HepG2 (cell line): ENCODE results near the gene KRT16. TPM values are rescaled to one million over a fixed set of nuclear protein-coding genes. Genes with fewer than 3 reads are reported as not detected.

Experiments
- ATF5 ChIP-seq: sonication (generic); formaldehyde crosslinking; IDR thresholded peaks from 2 replicates; pipeline ENCODE4 v1.4.0; 2020; ENCODE audit warnings: mild to moderate bottlenecking, low read depth, missing genetic modification reagents
- BATF2 ChIP-seq: sonication (generic); formaldehyde crosslinking; IDR thresholded peaks from 2 replicates; pipeline ENCODE4 v1.8.0; 2022; ENCODE audit warnings: mild to moderate bottlenecking, missing genetic modification reagents, moderate library complexity
- CENPX ChIP-seq: sonication (generic); formaldehyde crosslinking; IDR thresholded peaks from 2 replicates; pipeline ENCODE4 v1.9.0; 2021; ENCODE audit warnings: mild to moderate bottlenecking, missing genetic modification reagents, moderate library complexity
- CTCF ChIP-seq: sonication (generic); formaldehyde crosslinking; IDR thresholded peaks from 2 replicates; pipeline ENCODE4 v1.5.0; 2020; ENCODE audit warnings: mild to moderate bottlenecking, missing genetic modification reagents, moderate library complexity
- ELK4 ChIP-seq: sonication (generic); formaldehyde crosslinking; IDR thresholded peaks from 2 replicates; pipeline ENCODE4 v1.9.0; 2021; ENCODE audit warnings: missing genetic modification reagents, borderline replicate concordance
- HOXD1 ChIP-seq: sonication (generic); formaldehyde crosslinking; IDR thresholded peaks from 2 replicates; pipeline ENCODE4 v1.5.0; 2020; ENCODE audit warnings: missing genetic modification reagents
- KAT7 ChIP-seq: IDR thresholded peaks from 2 replicates; pipeline ENCODE4 v1.6.1; 2018; ENCODE audit warnings: borderline replicate concordance, missing compliant biosample characterization
- KAT8 ChIP-seq: IDR thresholded peaks from 2 replicates; pipeline ENCODE4 v1.6.1; 2016; ENCODE audit warnings: missing genetic modification reagents, missing compliant biosample characterization
- KDM3A ChIP-seq: IDR thresholded peaks from 2 replicates; pipeline ENCODE4 v1.6.1; 2018; ENCODE audit warnings: low read depth, missing compliant biosample characterization
- KLF13 ChIP-seq: sonication (generic); formaldehyde crosslinking; IDR thresholded peaks from 2 replicates; pipeline ENCODE4 v1.4.0; 2020; ENCODE audit warnings: mild to moderate bottlenecking, missing genetic modification reagents
- MAFF ChIP-seq: IDR thresholded peaks from 2 replicates; pipeline ENCODE4 v1.6.1; 2011; ENCODE audit warnings: low read depth, low read length, improper control_type of control experiment
- MEIS1 ChIP-seq: sonication (generic); formaldehyde crosslinking; IDR thresholded peaks from 2 replicates; pipeline ENCODE4 v1.9.0; 2021; ENCODE audit warnings: mild to moderate bottlenecking, missing genetic modification reagents, moderate library complexity, borderline replicate concordance
- PBX2 ChIP-seq: IDR thresholded peaks from 2 replicates; pipeline ENCODE4 v1.6.1; 2016; ENCODE audit warnings: control low read depth
- PRDM10 ChIP-seq: sonication (generic); formaldehyde crosslinking; IDR thresholded peaks from 2 replicates; pipeline ENCODE4 v1.4.0; 2020; ENCODE audit warnings: low read depth, missing genetic modification reagents
- RFX3 ChIP-seq: IDR thresholded peaks from 2 replicates; pipeline ENCODE4 v1.6.1; 2016; ENCODE audit warnings: missing biosample characterization, missing genetic modification reagents
- RXRA ChIP-seq: sonication (generic); formaldehyde crosslinking; IDR thresholded peaks from 2 replicates; pipeline ENCODE4 v1.5.1; 2020; ENCODE audit warnings: missing genetic modification reagents
- SSRP1 ChIP-seq: IDR thresholded peaks from 2 replicates; pipeline ENCODE4 v1.6.1; 2016; ENCODE audit warnings: control low read depth
- XRCC5 ChIP-seq: fragments of 200-400 bp; formaldehyde crosslinking; optimal IDR thresholded peaks from 2 replicates; pipeline ENCODE3; 2017; ENCODE audit warnings: mild to moderate bottlenecking, low read length
- ZFP41 ChIP-seq: sonication (generic); formaldehyde crosslinking; IDR thresholded peaks from 2 replicates; pipeline ENCODE4 v1.4.0; 2020; ENCODE audit warnings: mild to moderate bottlenecking, missing genetic modification reagents, borderline replicate concordance
- ZNF605 ChIP-seq: sonication (generic); formaldehyde crosslinking; IDR thresholded peaks from 2 replicates; pipeline ENCODE4 v1.8.0; 2022; ENCODE audit warnings: mild to moderate bottlenecking, missing genetic modification reagents
- ZNF703 ChIP-seq: sonication (generic); formaldehyde crosslinking; IDR thresholded peaks from 2 replicates; pipeline ENCODE4 v1.5.1; 2020; ENCODE audit warnings: missing genetic modification reagents, mild to moderate bottlenecking, moderate library complexity, borderline replicate concordance
- ZNF781 ChIP-seq: sonication (generic); formaldehyde crosslinking; IDR thresholded peaks from 2 replicates; pipeline ENCODE4 v1.5.1; 2020; ENCODE audit warnings: borderline replicate concordance, mild to moderate bottlenecking, missing genetic modification reagents; ENCODE audit errors: not compliant biosample characterization
- ZNF816 ChIP-seq: sonication (generic); formaldehyde crosslinking; IDR thresholded peaks from 2 replicates; pipeline ENCODE4 v1.8.0; 2022; ENCODE audit warnings: missing genetic modification reagents, mild to moderate bottlenecking, borderline replicate concordance
- polyA plus RNA-seq, 8 experiments: library from polyadenylated mRNA; depleted of rRNA in 3 of 8; stranded (reverse) in 7 of 8; unstranded in 1 of 8; fragments of >200 nt; fragmentation: Illumina TruSeq in 4 of 8; extraction: Trizol in 4 of 8; gene quantifications; 2 replicates each; pipeline versions ENCODE4 v1.2.1 to v1.2.3, GENCODE V29; 2011 to 2016; ENCODE audit warnings: low read depth in 4 of 8, missing spikeins in 1 of 8, mixed read lengths in 1 of 8; ENCODE audit not compliant: insufficient read depth in 1 of 8
- total RNA-seq, 5 experiments: library from RNA; depleted of rRNA; stranded (reverse); fragments of >200 nt; fragmentation: Illumina TruSeq; extraction: Trizol; gene quantifications; 2 replicates each; pipeline ENCODE4 v1.2.3, GENCODE V29; 2016; ENCODE audit warnings: low read depth in 1 of 5

The KRT16 gene
- total and polyA plus RNA-seq, 2 of the 13 experiments (the other 11 are each of a cell fraction or from before 2014, with no cell fraction given) = not detected

- TF ChIP-seq HOXD1 (CRISPR knock-in tag) (no peak), CTCF (peak; percentile 98), SSRP1 (CRISPR knock-in tag) (no peak), KLF13 (CRISPR knock-in tag) (no peak), MEIS1 (CRISPR knock-in tag) (peak; percentile 40; the same call in 1 of the 2 replicates), ZNF816 (CRISPR knock-in tag) (no peak), PBX2 (CRISPR knock-in tag) (no peak), ZNF781 (CRISPR knock-in tag) (no peak), ELK4 (no peak), KAT8 (CRISPR knock-in tag) (peak; percentile 48), ZNF703 (no peak), KDM3A (CRISPR knock-in tag) (no peak), XRCC5 (peak; percentile 92), BATF2 (CRISPR knock-in tag) (no peak), ATF5 (CRISPR knock-in tag) (no peak), MAFF (no peak), RFX3 (CRISPR knock-in tag) (no peak), ZNF605 (CRISPR knock-in tag) (no peak), KAT7 (CRISPR knock-in tag) (no peak), RXRA (CRISPR knock-in tag) (no peak), CENPX (CRISPR knock-in tag) (no peak), PRDM10 (CRISPR knock-in tag) (no peak), ZFP41 (CRISPR knock-in tag) (no peak)
Measured at GRCh38 chr17:41647940-41648410, 35.4 kb upstream of the KRT16 start (continued).
